Fibroblast of skin of scalp (primary cell): ENCODE data around the gene SSR4. TPM values are rescaled to one million over a fixed set of nuclear protein-coding genes. Genes with fewer than 3 reads are reported as not detected.
A peak's percentile ranks its signal among the peaks of the same experiment; 100 is the strongest.
"Not testable (repeated sequence)": the region's sequence is repeated elsewhere in the genome, so short reads cannot be mapped to it uniquely, and the experiment has no call there.

ENCODE experiments used
- DNase-seq: peaks from one replicate; pipeline ENCODE4 v3.0.0-alpha.2; 2013
- polyA plus RNA-seq, 2 experiments: library from polyadenylated mRNA; unstranded; fragments of 120-200 nt; gene quantifications; one replicate each; pipeline ENCODE4 v1.2.1, GENCODE V29; 2013; ENCODE audit not compliant: insufficient read length in 2 of 2

SSR4 gene
- polyA plus RNA-seq (2013, experiment 1 of 2; ENCODE audit: insufficient read length), result 296 TPM
- 267 TPM for polyA plus RNA-seq (2013, experiment 2 of 2; ENCODE audit: insufficient read length)

- DNase-seq, result peak; percentile 95
Measured at GRCh38 chrX:153794018-153794896, at the start of gene SSR4, which contains the start of gene IDH3G. SSR4 (plus strand) TSS chrX:153794668; CDS start chrX:153794688, 20 bp downstream. IDH3G (minus strand) TSS chrX:153794375; CDS start chrX:153794326, 49 bp downstream.

- not testable (repeated sequence) for DNase-seq
Measured at GRCh38 chrX:153745067-153745433, 49.4 kb upstream of the SSR4 start.

GRCh38 chrX:153746359-153746758, 48.1 kb upstream of the SSR4 start:
- DNase-seq, result no peak

GRCh38 chrX:153746991-153747390, 47.5 kb upstream of the SSR4 start:
- not testable (repeated sequence) for DNase-seq

- not testable (repeated sequence) for DNase-seq
Measured at GRCh38 chrX:153749017-153749416, 45.5 kb upstream of the SSR4 start.

GRCh38 chrX:153750127-153750774, 44.2 kb upstream of the SSR4 start:
- no peak for DNase-seq

- no peak for DNase-seq
Measured at GRCh38 chrX:153755136-153755535, 39.3 kb upstream of the SSR4 start.

- no peak for DNase-seq
Measured at GRCh38 chrX:153761863-153762262, 32.6 kb upstream of the SSR4 start.

- DNase-seq, result no peak
Measured at GRCh38 chrX:153762626-153763173, 31.8 kb upstream of the SSR4 start.

- DNase-seq, result no peak
Measured at GRCh38 chrX:153763298-153763932, 31.1 kb upstream of the SSR4 start.

GRCh38 chrX:153763989-153764755, 30.3 kb upstream of the SSR4 start, which contains the start of gene PLXNB3:
PLXNB3 (plus strand) TSS chrX:153764249; CDS start chrX:153765536, 1,287 bp downstream.
- peak; percentile 76 for DNase-seq

GRCh38 chrX:153764786-153765137, 29.7 kb upstream of the SSR4 start:
- no peak for DNase-seq

GRCh38 chrX:153765138-153766079, 29.1 kb upstream of the SSR4 start:
- no peak for DNase-seq

- peak; percentile 75 for DNase-seq
Measured at GRCh38 chrX:153766098-153766817, 28.2 kb upstream of the SSR4 start.

- DNase-seq, result no peak
Measured at GRCh38 chrX:153766871-153767673, 27.4 kb upstream of the SSR4 start.

GRCh38 chrX:153767674-153768055, 26.8 kb upstream of the SSR4 start:
- DNase-seq, result no peak

- no peak for DNase-seq
Measured at GRCh38 chrX:153768311-153769157, 25.9 kb upstream of the SSR4 start.
